K562 (cell line): ENCODE measurements around the gene CCDC141. TPM values are rescaled to one million over a fixed set of nuclear protein-coding genes. Genes with fewer than 3 reads are reported as not detected.

ENCODE experiments used
- CTCF ChIP-seq, 3 experiments: IDR thresholded peaks in 2 of 3; conservative IDR thresholded peaks in 1 of 3; 2 replicates each; pipeline ENCODE4 v1.5.1; 2011 to 2012; ENCODE audit warnings: low read length in 3 of 3, mild to moderate bottlenecking in 3 of 3, control low read depth in 2 of 3, improper control_type of control experiment in 1 of 3, inconsistent platforms in 1 of 3, low read depth in 1 of 3, mixed read lengths in 1 of 3, moderate library complexity in 1 of 3; ENCODE audit not compliant: insufficient read depth in 2 of 3
- FOS ChIP-seq: IDR thresholded peaks from 3 replicates; pipeline ENCODE4 v1.6.1; 2011; ENCODE audit not compliant: insufficient read length; ENCODE audit errors: extremely low read depth
- NRF1 ChIP-seq, 2 experiments: fragments of 450-650 bp; IDR thresholded peaks in 1 of 2; conservative IDR thresholded peaks in 1 of 2; 2 replicates each; pipeline ENCODE4 v1.6.1; 2014; ENCODE audit warnings: mild to moderate bottlenecking in 2 of 2
- RAD21 ChIP-seq, 2 experiments: fragments of 250-450 bp in 1 of 2; fragments of 450-650 bp in 1 of 2; sonication (Bioruptor Pico) in 1 of 2; formaldehyde crosslinking in 1 of 2; IDR thresholded peaks in 1 of 2; conservative IDR thresholded peaks in 1 of 2; 2 replicates each; pipeline versions ENCODE4 v1.4.0 to v1.8.0; 2020 to 2022; ENCODE audit warnings: mild to moderate bottlenecking in 2 of 2, moderate library complexity in 1 of 2
- SMC3 ChIP-seq: conservative IDR thresholded peaks from 2 replicates; pipeline ENCODE4 v1.6.1; 2011; ENCODE audit warnings: low read depth, low read length, improper control_type of control experiment; ENCODE audit not compliant: insufficient read depth
- SPI1 ChIP-seq: IDR thresholded peaks from 2 replicates; pipeline ENCODE4 v1.6.1; 2011; ENCODE audit warnings: low read depth, low read length, control low read depth, borderline replicate concordance
- STAG1 ChIP-seq: sonication (generic); formaldehyde crosslinking; IDR thresholded peaks from 2 replicates; pipeline ENCODE4 v1.5.0; 2020; ENCODE audit warnings: missing genetic modification reagents, borderline replicate concordance
- ZFX ChIP-seq: sonication (generic); formaldehyde crosslinking; IDR thresholded peaks from 2 replicates; pipeline ENCODE4 v1.8.0; 2022; ENCODE audit warnings: mild to moderate bottlenecking, missing genetic modification reagents, moderate library complexity
- ZNF384 ChIP-seq: IDR thresholded peaks from 2 replicates; pipeline ENCODE4 v1.6.1; 2012; ENCODE audit warnings: low read depth, low read length, improper control_type of control experiment
- polyA plus RNA-seq, 8 experiments: library from polyadenylated mRNA; depleted of rRNA in 4 of 8; stranded (reverse) in 5 of 8; unstranded in 3 of 8; fragments of >200 nt; fragmentation: Nextera tagmentation in 2 of 8; fragmentation: Illumina TruSeq in 1 of 8; extraction: Ambion mirVana in 2 of 8; extraction: Trizol in 1 of 8; gene quantifications; 2 replicates each; pipeline versions ENCODE4 v1.2.1 to v1.2.3, GENCODE V29; 2011 to 2014; ENCODE audit warnings: inconsistent platforms in 1 of 8, missing spikeins in 1 of 8
- total RNA-seq, 7 experiments: library from RNA; depleted of rRNA in 6 of 7; stranded (reverse); fragments of >200 nt in 6 of 7; fragmentation: Illumina TruSeq in 2 of 7; extraction: Trizol in 2 of 7; gene quantifications; 2 replicates each; pipeline versions ENCODE4 v1.2.1 to v1.2.3, GENCODE V29; 2011 to 2021; ENCODE audit warnings: low replicate concordance in 1 of 7

CCDC141 gene
- total and polyA plus RNA-seq, 9 of the 15 experiments (the other 6 are each of a cell fraction or from before 2014, with no cell fraction given), result 0.09 TPM; not detected in 8

GRCh38 chr2:178914259-178914849, 135.6 kb downstream of the CCDC141 start (continued):
- TF ChIP-seq CTCF (IDR thresholded peaks at IDR 0.05 in 2 of 3, conservative IDR thresholded peaks at IDR 0.05 in 1 of 3; ENCODE audit: insufficient read depth in 2 of 3, low read depth in 1 of 3, low read length in 3 of 3) (peak; percentile 85 to 89 (median 87)), FOS (no peak), NRF1 (conservative IDR thresholded peaks at IDR 0.05 in 1 of 2, IDR thresholded peaks at IDR 0.05 in 1 of 2) (no peak), SPI1 (peak; percentile 65), STAG1 (CRISPR knock-in tag) (peak; percentile 71; the same call in 1 of the 2 replicates), ZFX (CRISPR knock-in tag) (no peak), RAD21 (CRISPR knock-in tag; conservative IDR thresholded peaks at IDR 0.05 in 1 of 2, IDR thresholded peaks at IDR 0.05 in 1 of 2) (peak; percentile 77 to 85), SMC3 (peak; percentile 90), ZNF384 (no peak)
